Measurements from ENCODE around the gene RGS6.
"Not testable (repeated sequence)": the region's sequence is repeated elsewhere in the genome, so short reads cannot be mapped to it uniquely, and the experiment has no call there.

The RGS6 gene

DNA sequence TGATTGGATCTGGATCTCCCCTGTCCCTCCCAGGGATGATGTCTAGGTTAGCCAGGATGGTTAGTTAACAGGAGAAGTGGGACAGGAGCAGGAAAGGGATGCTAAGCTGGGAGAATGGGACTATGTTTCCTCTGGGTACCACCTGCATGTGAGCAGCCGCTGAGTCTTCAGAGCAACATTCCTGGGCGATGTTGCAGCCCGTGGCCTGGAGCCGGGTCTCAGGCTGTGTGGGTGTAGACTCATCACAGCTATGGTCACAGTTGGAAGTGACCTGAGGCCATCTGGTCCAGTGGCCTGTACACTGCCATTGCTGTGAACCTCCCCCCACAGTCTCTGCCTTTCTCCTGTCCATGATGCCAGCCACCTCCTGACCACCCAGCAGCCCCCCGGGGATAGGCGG, 539.1 kb downstream of the RGS6 start:
- no peak for DNase-seq

DNA sequence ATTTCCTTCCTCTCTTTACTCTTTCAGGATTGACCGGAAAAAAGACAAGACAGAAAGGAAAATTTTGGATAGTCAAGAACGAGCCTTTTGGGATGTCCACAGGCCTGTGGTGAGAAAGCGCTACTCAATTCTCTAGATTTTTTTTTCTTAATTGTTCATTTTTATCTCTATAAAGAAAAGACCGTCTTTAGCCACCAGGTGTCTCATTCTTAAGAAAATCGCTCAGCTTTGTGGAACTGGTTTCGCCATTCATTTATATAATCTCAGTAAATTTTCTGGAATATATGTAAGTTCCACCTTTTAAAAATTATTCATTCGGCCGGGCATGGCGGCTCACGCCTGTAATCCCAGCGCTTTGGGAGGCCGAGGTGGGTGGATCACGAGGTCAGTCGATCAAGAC, 540.6 kb downstream of the RGS6 start:
- DNase-seq, result no peak

DNA sequence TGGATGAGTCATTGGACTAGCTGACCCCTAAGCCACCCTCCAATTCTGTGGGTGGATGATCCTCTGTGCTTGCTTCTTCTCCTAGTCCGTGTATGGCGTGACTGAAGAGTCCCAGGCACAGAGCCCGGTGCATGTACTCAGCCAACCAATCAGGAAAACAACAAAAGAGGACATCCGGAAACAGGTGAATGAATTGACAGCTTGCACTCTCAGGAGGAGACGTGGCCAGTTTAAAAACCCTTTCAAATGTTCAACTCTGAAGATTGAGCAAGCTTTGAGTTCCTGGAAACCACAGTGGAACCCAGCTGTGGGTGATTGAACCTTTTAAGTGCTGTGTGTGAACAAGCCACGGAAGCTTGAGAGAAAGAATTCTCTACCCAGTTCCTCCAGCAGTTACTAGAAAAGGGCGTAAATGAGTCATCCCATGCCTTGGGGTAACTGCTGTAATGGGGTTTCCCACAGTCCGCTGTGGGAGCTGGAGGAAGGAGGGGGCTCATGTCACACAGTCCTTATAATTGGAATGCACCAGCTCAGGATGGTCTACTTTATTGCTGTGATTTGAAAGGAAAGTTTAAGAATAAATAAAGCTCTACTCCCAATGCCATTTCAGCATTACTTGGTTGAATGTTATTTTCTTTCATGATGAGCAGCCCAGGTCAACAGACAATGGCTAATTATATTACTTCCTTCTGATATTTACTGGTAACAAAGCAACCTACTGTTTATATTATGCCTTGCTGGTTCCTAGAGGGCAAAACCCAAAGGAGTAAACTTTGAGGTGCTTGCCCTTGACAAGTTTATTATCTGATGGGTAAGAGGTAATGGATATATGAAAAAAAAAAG, 544.6 kb downstream of the RGS6 start:
- no peak for DNase-seq

DNA sequence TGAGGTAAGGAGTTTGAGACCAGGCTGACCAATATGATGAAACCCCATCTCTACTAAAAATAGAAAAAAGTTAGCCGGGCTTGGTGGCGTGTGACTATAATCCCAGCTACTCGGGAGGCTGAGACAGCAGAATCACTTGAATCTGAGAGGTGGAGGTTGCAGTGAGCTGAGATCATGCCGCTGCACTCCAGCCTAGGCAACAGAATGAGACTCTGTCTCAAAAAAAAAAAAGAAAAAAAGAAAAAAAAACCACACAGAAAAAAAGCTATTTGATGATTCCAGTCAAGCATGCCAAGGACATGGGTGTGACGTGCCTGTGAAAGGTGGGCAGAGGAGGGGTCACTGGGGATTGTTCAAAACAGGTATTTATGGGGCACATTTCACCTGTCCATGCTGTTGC, 545.3 kb downstream of the RGS6 start:
- not testable (repeated sequence) for DNase-seq

DNA sequence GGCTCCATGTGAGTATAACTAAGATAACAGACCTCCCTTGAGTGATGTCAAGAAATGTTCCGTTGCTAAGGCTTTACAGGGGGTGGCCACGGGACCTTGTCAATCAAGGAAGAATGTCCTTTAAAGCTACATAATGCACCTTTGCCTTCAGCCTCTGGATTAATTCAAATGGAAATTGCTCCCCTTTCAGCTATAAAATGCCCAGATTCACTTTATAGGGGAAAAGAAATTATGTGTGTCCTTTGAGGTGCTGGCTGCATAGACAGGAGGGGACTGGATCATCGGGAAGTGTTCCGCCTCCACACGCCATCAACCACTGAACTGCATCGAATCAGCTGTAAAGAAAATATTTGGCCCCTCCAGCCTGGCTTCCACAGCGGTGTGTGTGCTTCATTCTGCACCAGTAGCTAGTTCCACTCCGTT, 546.3 kb downstream of the RGS6 start:
- DNase-seq, result no peak

DNA sequence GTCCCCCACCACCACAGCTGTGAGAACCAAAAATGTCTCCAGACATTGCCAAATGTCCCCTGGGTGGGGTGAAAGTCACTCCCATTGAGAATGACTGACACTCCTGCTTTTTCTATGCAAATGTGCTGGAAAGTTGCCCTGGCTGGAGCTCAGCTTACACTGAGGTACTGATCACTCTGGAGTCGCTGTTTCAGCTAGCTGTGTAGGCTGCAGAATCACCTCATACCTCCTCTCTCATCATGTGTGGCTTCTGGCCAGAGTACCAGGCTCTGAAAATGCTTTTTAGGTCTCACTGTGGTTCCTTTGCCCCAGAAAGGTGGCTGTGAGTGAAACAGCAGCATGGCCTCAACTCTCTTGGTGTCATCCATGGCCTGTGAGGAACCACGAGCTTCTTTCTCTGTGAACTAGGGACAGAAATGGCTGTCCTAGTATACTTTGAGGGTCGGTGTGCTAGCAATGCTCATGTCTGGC, 547.3 kb downstream of the RGS6 start:
- no peak for DNase-seq

DNA sequence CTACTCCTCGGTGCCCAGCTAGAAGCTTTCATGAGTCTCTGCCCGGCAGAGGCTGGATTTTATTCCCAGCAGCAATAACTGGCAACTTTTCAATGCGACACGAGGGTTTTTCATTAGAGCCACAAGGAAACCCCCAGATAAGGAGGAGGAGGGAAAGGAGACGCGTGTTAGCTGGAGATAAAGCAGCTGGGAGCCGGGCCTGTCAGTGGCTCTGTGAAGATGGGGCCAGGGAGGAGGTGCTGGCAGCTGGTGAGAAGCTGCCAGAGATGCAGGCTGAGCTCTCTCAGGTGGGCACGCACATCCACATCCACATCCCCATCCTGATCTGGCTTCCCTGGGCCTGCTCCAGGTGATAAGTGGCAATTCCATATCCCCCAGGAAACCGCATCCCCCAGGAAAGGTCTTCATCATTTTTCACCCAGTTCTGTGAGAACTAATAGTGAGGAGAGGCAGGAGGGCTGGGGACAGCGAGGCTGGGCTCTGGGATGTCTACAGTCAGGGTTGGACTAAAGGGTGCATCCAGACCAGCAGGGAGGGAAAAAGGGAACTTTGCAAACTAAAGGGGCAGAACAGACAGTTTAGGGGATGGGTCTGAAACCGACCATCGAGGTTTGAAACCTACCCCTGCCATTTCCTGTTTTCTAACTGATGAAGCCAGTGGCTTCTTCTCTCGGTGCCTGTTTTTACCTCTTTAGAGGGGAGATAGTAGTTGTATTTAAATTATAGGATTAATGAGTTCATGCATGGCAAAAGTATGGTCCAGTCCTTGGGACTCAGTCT, 548.4 kb downstream of the RGS6 start:
- no peak for DNase-seq

DNA sequence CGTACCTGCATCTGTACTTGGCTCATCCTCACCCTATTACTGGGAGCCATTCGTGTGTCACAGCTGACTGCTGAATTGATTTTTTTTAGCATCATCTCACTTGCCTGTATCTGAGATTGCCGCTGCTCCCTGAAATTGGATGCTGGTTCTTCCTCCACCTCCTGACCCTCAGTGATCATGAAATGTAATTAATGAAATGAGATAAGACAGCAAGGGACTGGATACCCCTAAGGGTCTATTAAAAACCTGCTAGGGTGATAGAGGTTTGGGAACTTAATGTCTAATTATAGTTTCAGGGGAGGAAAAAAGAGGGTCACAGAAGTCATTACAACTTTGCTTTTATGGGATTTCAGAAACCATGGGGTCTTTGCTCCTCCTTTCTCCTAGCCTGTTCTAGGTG, 551.1 kb downstream of the RGS6 start:
- no peak for DNase-seq

DNA sequence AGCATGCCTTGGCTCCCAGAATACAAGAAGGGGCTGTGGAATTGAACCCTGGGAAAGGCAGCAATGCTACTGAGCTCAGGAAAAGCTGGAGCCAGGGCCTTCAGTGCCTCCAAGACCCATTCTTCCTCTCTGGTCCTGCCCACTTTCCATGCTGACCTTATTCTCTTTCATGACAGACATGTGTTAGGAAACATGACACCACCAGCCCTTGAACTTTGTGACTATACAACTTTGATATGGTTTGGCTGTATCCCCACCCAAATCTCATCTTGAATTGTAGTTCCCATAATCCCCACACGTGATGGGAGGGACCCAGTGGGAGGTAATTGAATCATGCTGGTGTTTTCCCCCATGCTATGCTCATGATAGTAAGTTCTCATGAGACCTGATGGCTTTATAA, 553.5 kb downstream of the RGS6 start:
- no peak for DNase-seq

DNA sequence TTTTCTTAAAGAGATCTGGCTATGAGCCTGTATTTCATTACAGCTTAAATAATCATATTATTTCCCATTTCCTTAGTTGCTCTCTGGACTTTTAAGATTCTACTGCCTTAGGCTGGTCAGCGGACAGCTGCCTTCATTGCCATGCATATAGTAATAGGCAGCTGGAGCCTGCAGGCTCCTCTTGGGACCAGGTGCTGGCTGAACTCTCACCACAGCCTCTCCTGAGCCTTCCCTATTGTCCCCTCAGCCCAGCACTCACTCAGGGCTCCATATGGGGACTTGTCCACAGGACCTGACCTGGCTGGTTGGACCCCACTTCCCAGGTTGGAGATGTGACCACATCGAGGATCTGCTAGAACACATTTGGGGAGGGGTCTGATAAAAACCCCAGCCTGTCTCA, 556.3 kb downstream of the RGS6 start:
- DNase-seq, result no peak

DNA sequence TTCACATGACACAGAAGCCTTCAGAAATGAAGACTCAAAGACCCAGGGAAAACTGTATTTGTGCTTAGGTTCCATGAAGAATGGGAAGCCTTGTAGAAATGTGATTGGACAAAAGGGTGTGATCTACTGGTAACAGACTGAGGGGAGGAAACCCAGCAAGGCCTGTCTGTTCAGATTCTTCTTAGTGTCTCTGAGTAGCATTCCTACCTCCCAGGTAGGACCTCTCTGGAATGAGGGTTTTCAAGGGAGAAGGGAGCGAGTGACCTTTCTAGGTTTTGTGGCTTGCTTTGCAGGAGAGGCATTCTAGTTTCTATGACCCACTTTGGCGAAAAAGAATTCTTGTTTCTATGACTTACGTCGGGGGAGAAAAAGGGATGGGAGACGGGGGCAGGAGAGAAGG, 560.0 kb downstream of the RGS6 start:
- DNase-seq, result no peak

DNA sequence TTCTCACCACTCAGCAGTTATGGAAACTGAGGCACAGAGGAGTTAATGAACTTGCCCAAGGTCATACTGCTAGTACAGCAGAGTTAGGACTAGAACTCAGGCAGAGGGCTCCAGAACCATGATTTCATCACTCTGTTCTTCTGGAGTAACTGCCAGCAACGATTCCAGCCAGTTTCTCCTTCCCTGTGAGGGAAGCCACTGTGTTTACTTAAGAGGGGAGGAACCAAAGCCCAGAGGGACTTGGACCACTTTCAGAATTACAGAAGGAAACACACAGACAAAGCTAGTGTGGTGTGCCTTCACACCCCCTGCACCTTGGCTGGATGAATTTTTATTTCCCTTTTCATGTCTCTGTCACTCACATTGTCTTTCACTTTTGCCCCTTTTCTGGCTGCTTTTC, 563.4 kb downstream of the RGS6 start:
- DNase-seq, result no peak

DNA sequence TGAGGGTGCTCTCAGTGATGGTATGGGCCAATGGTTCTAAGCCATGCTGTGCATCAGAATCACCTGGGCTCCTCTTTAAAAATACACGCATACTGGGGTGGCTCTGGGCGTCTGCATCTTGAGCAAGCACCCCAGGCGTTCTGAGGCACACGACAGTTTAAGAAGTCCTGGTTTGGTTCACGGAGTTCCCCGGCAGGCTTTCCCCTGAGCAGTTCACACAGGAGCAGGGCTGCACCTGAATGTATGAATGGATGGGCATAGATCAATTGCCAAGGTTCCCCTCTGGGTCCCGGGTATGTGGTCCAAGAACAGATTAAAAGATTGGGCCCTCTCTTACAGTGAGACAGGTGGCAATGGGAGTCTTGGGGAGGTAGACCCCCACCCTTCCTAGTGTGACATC, 566.4 kb downstream of the RGS6 start:
- DNase-seq, result no peak

DNA sequence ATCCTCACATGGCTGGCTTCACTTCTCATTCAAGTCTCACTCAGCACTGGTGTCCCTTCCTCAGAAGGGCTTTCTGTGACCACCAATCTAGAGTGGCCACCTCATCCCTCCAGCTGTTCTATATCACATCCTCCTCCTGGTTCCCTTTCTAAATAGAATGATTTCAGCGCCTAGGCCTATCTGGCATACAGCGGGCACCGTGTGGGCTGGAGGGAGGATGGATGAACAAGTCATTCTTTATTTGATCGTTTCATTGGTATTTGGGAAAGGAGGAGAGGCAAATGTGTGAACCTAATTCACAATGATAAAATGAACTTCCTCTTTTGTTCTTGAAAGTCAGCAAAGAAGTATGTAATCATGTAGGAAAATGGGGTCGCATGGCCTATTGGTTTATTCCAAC, 567.5 kb downstream of the RGS6 start:
- DNase-seq, result no peak

DNA sequence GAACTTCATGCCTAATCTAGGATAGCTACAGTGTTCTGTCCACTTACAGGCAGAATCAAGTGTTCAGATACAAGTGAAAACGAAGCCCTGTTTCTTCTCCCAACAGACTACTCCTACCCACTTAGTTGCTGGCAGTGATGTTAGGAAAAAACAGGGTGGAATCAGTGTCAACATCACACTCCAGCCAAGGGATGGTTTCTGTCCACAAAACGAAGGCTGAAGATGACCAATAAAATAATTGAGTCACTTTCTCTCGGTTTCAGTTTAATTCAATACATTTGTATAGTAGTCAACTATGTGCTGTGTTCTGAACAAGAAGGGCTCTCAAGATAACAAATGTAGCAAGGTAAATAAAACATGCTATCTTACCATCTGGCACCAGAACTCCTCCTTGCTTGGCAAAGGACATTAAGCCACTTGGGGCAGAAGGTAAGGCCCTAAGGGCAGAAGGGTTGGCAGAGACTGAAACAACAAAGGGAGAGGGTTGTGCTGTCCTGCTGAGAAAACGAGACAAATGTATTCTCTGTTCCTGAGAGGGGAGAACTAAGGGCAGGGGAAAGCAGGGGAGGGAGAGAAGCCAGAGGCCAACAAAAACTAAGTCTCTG, 568.1 kb downstream of the RGS6 start:
- no peak for DNase-seq

DNA sequence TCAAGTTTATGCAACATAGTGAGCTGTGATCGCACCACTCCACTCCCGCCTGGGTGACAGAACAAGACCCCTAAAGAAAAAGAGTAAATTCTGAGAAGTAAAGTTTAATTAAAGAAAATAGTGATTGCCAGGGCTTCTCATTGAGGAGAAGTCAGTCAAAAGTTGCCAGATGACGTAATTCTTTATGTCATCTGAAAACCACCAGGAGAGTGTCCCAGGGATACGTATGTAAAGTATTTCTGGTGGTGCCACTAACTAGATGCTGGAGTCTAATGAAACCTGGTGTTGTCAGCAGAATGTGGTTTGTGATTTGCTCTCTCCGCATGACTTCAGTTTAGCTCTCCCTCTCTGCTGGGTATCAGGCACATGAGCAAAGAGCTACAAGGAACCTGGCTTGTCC, 569.2 kb downstream of the RGS6 start:
- no peak for DNase-seq

DNA sequence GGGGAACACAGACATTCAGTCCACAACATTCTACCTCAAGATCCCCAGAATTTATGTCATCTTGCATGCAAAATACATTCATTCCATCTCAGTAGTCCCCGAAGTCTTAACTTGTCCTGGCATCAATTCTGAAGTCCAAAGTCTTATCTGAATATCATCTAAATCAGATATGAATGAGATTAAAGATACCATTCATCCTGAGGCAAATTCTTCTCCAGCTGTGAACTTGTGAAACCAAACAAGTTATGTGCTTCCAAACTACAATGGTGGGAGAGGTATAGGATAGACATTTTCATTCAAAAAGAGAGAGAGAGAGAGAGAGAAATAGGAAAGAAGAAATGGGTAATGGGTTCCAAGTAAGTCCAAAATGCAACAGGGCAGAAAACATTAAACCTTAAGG, 571.0 kb downstream of the RGS6 start:
- no peak for DNase-seq

DNA sequence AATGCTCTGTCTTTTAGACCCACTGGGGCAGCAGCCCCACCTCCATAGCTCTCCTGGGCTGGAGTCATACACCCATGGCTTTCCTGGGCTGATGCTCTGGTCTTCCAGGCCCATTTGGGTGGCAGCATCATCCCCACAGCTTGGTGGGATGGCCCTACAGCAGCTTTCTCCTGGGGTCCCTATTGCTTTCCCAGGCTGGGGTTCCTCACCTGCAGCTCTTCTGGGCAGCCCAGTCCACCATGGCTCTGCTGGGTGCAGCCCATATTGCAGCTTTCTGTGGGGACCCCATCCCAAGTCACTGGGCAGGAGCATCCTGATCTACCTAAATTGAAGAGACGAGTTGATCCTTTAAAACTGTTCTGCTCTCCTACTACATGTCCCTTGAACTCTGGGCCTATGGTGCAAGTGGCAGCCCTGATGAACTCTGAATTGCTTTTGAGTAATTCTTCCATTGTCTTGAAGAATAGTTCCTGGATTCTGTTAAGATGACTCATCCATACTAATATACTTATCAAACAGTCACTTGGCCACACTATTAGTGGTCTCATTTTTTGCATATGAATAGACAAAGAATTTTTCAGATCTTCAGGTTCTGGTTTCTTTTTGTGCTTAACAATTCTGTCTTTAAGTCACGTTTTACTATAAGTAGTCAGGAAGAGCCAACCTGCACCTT, 571.6 kb downstream of the RGS6 start:
- no peak for DNase-seq

DNA sequence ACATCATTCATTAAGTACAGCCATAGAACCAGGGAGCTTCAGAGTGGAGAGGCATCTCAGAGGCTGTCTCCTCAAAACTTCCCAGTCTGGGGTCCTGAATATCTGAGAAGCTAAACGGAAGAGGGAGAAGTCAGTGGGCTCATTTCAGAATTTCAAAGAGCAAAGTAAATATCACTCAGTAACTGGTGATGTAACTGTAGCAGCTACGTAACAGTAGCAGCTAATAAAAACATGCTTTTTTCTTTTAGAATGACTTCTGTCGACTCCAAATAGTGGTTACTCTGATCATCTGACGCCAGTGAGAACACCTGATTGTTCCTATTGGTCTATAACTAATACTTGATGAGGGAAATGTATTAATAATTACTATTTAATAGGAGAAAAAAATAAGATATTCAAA, 578.3 kb downstream of the RGS6 start:
- DNase-seq, result no peak

DNA sequence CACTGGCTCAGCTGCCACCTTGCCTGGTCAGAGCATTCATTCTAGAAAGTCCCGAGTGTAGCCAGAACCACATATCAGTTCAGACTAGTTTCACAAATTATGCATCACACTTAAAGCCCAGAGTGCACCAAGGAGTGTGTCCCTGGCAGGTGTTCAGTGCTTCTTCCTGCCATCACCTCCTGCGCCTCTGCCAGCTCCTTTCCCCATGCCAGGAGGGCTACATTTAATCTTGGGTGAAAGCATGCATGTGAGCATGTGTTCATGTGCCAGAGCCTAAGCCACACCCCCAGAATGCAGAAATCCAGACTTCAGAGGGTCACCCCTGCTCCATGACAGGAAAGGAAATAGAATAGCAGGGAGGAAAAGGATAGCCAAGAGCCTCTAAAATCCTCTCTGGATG, 580.1 kb downstream of the RGS6 start:
- no peak for DNase-seq

DNA sequence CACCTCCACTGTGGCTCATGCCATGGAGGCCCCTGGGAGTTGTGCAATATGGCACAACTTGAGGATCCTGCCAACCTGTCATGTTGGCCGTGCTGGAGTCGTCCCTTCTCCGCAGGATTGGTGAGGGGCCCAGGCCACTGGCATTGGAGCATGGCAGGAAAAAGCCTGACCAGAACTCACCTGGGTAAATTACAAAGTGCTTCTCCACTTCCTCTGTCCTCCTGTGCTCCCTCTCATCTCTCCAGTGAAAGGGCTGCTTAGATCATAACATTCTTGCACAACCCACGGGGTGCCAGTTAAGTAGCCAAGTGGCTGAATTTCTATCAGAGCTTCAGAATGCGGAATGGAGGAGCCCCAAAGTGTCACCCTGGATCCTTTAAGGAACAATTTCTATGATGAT, 580.7 kb downstream of the RGS6 start:
- no peak for DNase-seq

DNA sequence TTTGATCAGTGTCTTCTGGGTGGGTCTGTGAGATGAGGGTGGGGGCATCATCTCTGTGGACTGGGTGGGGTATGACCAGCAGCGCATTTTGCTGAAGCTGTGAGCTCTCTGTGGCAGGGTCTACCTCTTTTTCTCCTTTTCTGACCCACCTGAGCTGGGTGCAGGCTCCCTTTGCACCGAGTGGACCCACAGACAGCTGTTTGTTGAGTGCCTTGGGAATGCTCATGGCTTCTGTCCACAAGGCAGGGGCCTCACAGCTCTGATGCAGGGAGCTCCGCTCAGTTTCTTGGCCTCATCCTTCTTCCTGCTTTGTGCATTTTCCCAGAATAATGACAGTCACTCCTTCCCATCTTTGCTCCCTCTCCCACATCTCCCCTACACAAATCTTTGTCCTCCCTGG, 581.1 kb downstream of the RGS6 start:
- no peak for DNase-seq

DNA sequence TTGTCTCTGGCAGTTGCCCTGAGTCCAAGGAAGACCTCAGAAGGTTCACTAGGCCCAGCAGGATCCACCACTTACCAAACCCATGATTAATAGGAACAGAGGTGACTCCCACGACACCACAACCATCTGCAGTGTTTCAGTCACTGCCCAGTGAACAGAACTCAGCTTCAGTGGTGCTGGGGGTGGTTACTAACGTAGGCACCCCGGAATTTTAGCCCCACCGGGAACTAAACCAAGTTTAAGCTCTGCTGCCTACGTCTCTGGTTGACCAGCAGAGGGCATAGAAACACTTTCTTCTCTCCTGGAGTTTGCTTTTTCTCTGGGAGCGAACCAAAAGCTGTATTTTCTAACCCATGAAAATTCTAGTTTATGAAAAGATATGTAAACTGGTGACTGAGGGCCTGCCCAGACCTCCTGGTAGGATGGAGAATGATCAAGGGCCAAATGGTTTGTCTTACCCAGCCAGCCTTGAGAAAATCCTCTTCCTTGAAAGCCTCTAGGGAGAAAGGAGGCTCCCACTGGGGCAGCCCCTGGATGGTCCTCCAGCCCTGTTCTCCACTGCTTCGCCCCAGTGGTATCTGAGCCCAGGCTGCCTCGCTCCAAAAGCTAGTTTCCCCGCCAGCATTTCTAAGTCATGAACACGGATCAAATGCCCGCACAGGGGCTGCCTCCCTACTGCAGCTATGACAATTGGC, 581.9 kb downstream of the RGS6 start:
- DNase-seq, result no peak
